ENCODE results near the gene PDSS2. TPM values are rescaled to one million over a fixed set of nuclear protein-coding genes. Genes with fewer than 3 reads are reported as not detected.

PDSS2 gene
- total RNA-seq, 4 donors from 2014 or later, result 2.3 to 16.9 (median 10.7) TPM

- no peaks in the 10 kb centered on the region for H3K9me3 ChIP-seq
- H3K4me1 ChIP-seq, result no peaks in the 10 kb centered on the region
- TF ChIP-seq, protein P1, sequence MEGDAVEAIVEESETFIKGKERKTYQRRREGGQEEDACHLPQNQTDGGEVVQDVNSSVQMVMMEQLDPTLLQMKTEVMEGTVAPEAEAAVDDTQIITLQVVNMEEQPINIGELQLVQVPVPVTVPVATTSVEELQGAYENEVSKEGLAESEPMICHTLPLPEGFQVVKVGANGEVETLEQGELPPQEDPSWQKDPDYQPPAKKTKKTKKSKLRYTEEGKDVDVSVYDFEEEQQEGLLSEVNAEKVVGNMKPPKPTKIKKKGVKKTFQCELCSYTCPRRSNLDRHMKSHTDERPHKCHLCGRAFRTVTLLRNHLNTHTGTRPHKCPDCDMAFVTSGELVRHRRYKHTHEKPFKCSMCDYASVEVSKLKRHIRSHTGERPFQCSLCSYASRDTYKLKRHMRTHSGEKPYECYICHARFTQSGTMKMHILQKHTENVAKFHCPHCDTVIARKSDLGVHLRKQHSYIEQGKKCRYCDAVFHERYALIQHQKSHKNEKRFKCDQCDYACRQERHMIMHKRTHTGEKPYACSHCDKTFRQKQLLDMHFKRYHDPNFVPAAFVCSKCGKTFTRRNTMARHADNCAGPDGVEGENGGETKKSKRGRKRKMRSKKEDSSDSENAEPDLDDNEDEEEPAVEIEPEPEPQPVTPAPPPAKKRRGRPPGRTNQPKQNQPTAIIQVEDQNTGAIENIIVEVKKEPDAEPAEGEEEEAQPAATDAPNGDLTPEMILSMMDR (IDR thresholded peaks at IDR 0.05), result no peak
- TF ChIP-seq POLR2A (IDR thresholded peaks at IDR 0.05), result no peak
- intact Hi-C loops (cut with DNase I; ENCODE audit: low total_unique reads), result no loop called here
- H3K36me3 ChIP-seq, result no peaks in the 10 kb centered on the region
- H3K27ac ChIP-seq, result peak overlapping the region; percentile 85 to 95
- H3K4me3 ChIP-seq, result peak overlapping the region; percentile 63 to 66
- H3K27me3 ChIP-seq, result no peaks in the 10 kb centered on the region
- peak; percentile 65 to 75 for DNase-seq
Observed at GRCh38 chr6:107491138-107491609, 31.8 kb upstream of the PDSS2 start.

DNA sequence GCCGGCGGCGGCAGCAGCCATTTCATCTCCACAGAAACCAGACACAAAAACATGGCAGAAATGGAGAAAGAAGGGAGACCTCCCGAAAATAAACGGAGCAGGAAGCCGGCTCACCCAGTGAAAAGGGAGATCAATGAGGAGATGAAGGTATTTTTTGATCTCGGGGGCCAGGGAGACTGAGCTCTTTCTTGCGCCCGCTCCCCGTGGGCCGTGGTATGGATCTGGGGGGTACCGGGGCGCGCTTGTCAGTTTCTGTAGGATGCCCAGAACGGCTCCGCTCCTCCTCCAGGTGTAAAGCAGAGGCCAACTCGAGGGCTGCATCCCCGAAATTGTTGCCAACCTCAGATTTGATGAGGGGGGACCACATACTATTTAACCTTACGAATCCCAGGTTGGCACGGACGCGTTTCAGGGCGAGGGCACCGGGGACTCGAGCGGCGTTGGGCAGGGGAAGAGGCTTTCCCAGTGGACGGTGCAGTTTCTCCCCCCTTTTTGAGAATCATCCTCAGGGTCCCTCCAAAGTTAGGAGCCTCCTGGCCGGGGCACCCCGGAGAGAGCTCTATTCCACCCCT is 31.3 kb upstream of the PDSS2 start:
- H3K9me3 ChIP-seq, result no peaks in the 10 kb centered on the region
- H3K4me3 ChIP-seq, result peak overlapping the region; percentile 63 to 66
- no peaks in the 10 kb centered on the region for H3K36me3 ChIP-seq
- TF ChIP-seq POLR2A (IDR thresholded peaks at IDR 0.05), result no peak
- TF ChIP-seq, protein P1 (IDR thresholded peaks at IDR 0.05), result no peak
- H3K4me1 ChIP-seq, result no peaks in the 10 kb centered on the region
- peak overlapping the region; percentile 85 to 95 for H3K27ac ChIP-seq
- no peaks in the 10 kb centered on the region for H3K27me3 ChIP-seq
- peak in 1 of 2 donors; percentile 25 for DNase-seq
- intact Hi-C loops (cut with DNase I; ENCODE audit: low total_unique reads), result no loop called here

- peak within 1 kb of the TSS; percentile 63 to 66 for H3K4me3 ChIP-seq
- TF ChIP-seq POLR2A (IDR thresholded peaks at IDR 0.05), result peak in 1 of 2 donors; percentile 60
- TF ChIP-seq, protein P1 (IDR thresholded peaks at IDR 0.05), result peak in 2 of 4 experiments; percentile 11 to 36
- H3K27ac ChIP-seq, result peak within 1 kb of the TSS; percentile 85 to 95
- no peaks in the 10 kb centered on the region for H3K4me1 ChIP-seq
- no peaks in the 10 kb centered on the region for H3K36me3 ChIP-seq
- intact Hi-C loops (cut with DNase I; ENCODE audit: low total_unique reads), result no loop called here
- peak; percentile 73 to 79 for DNase-seq
- no peaks in the 10 kb centered on the region for H3K27me3 ChIP-seq
- H3K9me3 ChIP-seq, result no peaks in the 10 kb centered on the region
Observed at GRCh38 chr6:107489636-107490565, 30.5 kb upstream of the PDSS2 start, which contains the start of gene SOBP. TSS of gene SOBP (plus strand) at chr6:107490117. CDS start at chr6:107490617, 500 bp downstream.

GRCh38 chr6:107488875-107489635 is 29.7 kb upstream of the PDSS2 start:
- intact Hi-C loops (cut with DNase I; ENCODE audit: low total_unique reads), result no loop called here
- DNase-seq, result peak; percentile 26 to 51
- no peaks in the 10 kb centered on the region for H3K27me3 ChIP-seq

More at GRCh38 chr6:107488875-107489635, 29.7 kb upstream of the PDSS2 start:
- TF ChIP-seq, protein P1 (IDR thresholded peaks at IDR 0.05), result no peak
- TF ChIP-seq POLR2A (IDR thresholded peaks at IDR 0.05), result no peak
- H3K27ac ChIP-seq, result peak overlapping the region; percentile 85 to 95
- no peaks in the 10 kb centered on the region for H3K9me3 ChIP-seq
- H3K36me3 ChIP-seq, result no peaks in the 10 kb centered on the region
- peak overlapping the region; percentile 63 to 66 for H3K4me3 ChIP-seq
- H3K4me1 ChIP-seq, result no peaks in the 10 kb centered on the region
